ENCODE measurements around the gene NDUFA13.

NDUFA13 gene

DNA sequence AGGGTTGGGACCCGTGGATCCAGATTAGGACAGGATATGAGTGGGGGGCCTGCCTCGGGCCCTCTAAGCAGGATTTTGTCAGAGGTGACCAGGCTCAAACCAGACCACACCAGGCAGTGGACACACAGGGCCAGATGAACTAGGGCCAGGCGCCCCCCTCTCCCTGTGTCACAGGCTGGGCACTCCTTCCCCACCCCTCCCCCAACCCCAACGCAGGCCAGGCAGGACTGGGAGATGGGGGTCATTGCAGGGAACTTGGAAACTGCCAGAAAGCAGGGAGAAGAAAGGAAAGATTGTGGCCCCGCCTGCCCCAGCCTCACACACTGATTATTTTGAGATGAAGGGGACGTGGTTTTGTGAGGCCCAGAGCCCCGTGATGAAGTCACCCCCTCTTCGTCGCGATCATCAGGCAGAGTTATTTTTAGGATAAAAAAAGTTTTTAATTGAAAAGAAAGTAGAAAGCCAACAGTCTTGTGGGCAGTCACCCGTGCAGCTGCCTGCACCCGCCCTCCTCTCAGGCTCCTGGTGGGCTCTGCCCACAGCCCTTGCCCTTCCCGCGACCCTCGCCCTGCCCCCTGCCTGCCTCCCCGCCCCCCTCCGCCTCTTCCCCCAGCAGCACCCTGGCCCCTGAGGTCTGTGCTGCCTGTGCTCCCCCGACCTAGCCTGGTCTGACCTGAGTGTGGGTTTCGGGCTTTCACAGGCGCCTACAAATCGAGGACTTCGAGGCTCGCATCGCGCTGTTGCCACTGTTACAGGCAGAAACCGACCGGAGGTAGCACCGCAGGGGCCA is 10.8 kb downstream of the NDUFA13 start:
- H3K4me1 ChIP-seq (ENCODE audit: control insufficient read depth, insufficient read depth, low read length) = no peaks in the 10 kb centered on the region
- H3K4me3 ChIP-seq (ENCODE audit: low read length) = no peak overlapping the region
- H3K9ac ChIP-seq (ENCODE audit: low read length) = no peak overlapping the region
- no peaks in the 10 kb centered on the region for H3K27me3 ChIP-seq (ENCODE audit: control insufficient read depth, insufficient read depth, low read length)
- no peak overlapping the region for H3K27ac ChIP-seq (ENCODE audit: low read depth, low read length)
- no peaks in the 10 kb centered on the region for H3K36me3 ChIP-seq (ENCODE audit: control insufficient read depth, insufficient read depth, low read length)

DNA sequence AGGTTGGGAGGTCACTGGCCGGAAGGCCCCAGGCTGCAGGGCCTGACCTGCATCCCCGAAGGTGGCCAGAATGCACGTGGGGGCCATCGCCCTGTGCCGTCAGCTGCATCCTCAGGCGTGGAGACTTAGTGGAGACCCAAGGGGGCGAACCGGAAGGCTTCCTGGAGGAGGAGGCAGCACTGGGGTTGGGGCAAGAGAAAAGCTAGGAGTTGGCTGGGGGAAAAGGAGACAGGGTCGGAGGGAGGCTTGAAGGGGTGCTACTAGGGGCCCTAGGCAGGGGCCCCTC is 11.3 kb downstream of the NDUFA13 start:
- H3K27ac ChIP-seq (ENCODE audit: low read depth, low read length) = no peak overlapping the region
- H3K27me3 ChIP-seq (ENCODE audit: control insufficient read depth, insufficient read depth, low read length) = no peaks in the 10 kb centered on the region
- H3K36me3 ChIP-seq (ENCODE audit: control insufficient read depth, insufficient read depth, low read length) = no peaks in the 10 kb centered on the region
- H3K9ac ChIP-seq (ENCODE audit: low read length) = no peak overlapping the region
- H3K4me3 ChIP-seq (ENCODE audit: low read length) = no peak overlapping the region
- no peaks in the 10 kb centered on the region for H3K4me1 ChIP-seq (ENCODE audit: control insufficient read depth, insufficient read depth, low read length)

- H3K36me3 ChIP-seq (ENCODE audit: control insufficient read depth, insufficient read depth, low read length) = no peaks in the 10 kb centered on the region
- no peak overlapping the region for H3K4me3 ChIP-seq (ENCODE audit: low read length)
- no peak overlapping the region for H3K27ac ChIP-seq (ENCODE audit: low read depth, low read length)
- H3K27me3 ChIP-seq (ENCODE audit: control insufficient read depth, insufficient read depth, low read length) = no peaks in the 10 kb centered on the region
- peaks cover 2% of the 10 kb centered on the region for H3K4me1 ChIP-seq (ENCODE audit: control insufficient read depth, insufficient read depth, low read length)
- H3K9ac ChIP-seq (ENCODE audit: low read length) = no peak overlapping the region
These were observed 11.9 kb downstream of the NDUFA13 start for GRCh38 chr19:19527674-19528625.

- Histone ChIP-seq H3K4me1 (ENCODE audit: control insufficient read depth, insufficient read depth, low read length) (peaks cover 2% of the 10 kb centered on the region), H3K27me3 (ENCODE audit: control insufficient read depth, insufficient read depth, low read length) (no peaks in the 10 kb centered on the region), H3K36me3 (ENCODE audit: control insufficient read depth, insufficient read depth, low read length) (no peaks in the 10 kb centered on the region), H3K27ac (ENCODE audit: low read depth, low read length) (no peak within 1 kb of the TSS), H3K4me3 (ENCODE audit: low read length) (no peak within 1 kb of the TSS), H3K9ac (ENCODE audit: low read length) (no peak within 1 kb of the TSS)
These were observed 12.9 kb downstream of the NDUFA13 start, which contains the start of gene YJEFN3 for GRCh38 chr19:19528721-19529490. Gene YJEFN3 (plus strand): TSS chr19:19528911. CDS start chr19:19528933, 22 bp downstream.

GRCh38 chr19:19529783-19530422 is 13.9 kb downstream of the NDUFA13 start:
- H3K9ac ChIP-seq (ENCODE audit: low read length) = no peak overlapping the region
- no peak overlapping the region for H3K27ac ChIP-seq (ENCODE audit: low read depth, low read length)
- peaks cover 2% of the 10 kb centered on the region for H3K4me1 ChIP-seq (ENCODE audit: control insufficient read depth, insufficient read depth, low read length)
- H3K27me3 ChIP-seq (ENCODE audit: control insufficient read depth, insufficient read depth, low read length) = no peaks in the 10 kb centered on the region
- H3K4me3 ChIP-seq (ENCODE audit: low read length) = no peak overlapping the region
- H3K36me3 ChIP-seq (ENCODE audit: control insufficient read depth, insufficient read depth, low read length) = no peaks in the 10 kb centered on the region

- Histone ChIP-seq H3K4me1 (ENCODE audit: control insufficient read depth, insufficient read depth, low read length) (peaks cover 2% of the 10 kb centered on the region), H3K9ac (ENCODE audit: low read length) (no peak overlapping the region), H3K36me3 (ENCODE audit: control insufficient read depth, insufficient read depth, low read length) (no peaks in the 10 kb centered on the region), H3K27me3 (ENCODE audit: control insufficient read depth, insufficient read depth, low read length) (no peaks in the 10 kb centered on the region), H3K27ac (ENCODE audit: low read depth, low read length) (no peak overlapping the region), H3K4me3 (ENCODE audit: low read length) (no peak overlapping the region)
These were observed 14.4 kb downstream of the NDUFA13 start for GRCh38 chr19:19530423-19530804.

DNA sequence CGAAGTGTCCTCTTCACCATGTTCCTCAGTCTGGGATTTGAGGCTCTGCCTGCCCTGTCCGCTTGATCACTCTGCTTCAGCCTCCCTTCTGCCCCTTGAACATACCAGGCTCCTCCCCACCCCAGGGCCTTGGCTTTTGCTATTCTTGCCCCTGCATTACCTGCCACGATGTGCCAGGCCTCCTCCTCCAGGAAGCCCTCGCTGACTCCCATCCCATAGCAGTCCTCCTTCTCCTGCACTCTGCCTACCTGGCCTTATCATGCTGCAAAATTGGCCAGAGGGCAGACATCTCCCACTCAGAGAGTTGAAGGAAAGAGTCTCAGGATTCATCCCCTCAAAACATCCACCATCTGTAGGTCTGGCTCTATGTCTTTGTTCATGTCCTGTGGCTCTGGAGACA is 14.9 kb downstream of the NDUFA13 start:
- no peak overlapping the region for H3K4me3 ChIP-seq (ENCODE audit: low read length)
- H3K9ac ChIP-seq (ENCODE audit: low read length) = no peak overlapping the region
- H3K27me3 ChIP-seq (ENCODE audit: control insufficient read depth, insufficient read depth, low read length) = no peaks in the 10 kb centered on the region
- no peaks in the 10 kb centered on the region for H3K36me3 ChIP-seq (ENCODE audit: control insufficient read depth, insufficient read depth, low read length)
- H3K4me1 ChIP-seq (ENCODE audit: control insufficient read depth, insufficient read depth, low read length) = peaks cover 2% of the 10 kb centered on the region
- no peak overlapping the region for H3K27ac ChIP-seq (ENCODE audit: low read depth, low read length)

GRCh38 chr19:19531951-19532805 is 16.2 kb downstream of the NDUFA13 start:
- H3K27ac ChIP-seq (ENCODE audit: low read depth, low read length) = no peak overlapping the region
- H3K9ac ChIP-seq (ENCODE audit: low read length) = no peak overlapping the region
- peak overlapping the region; percentile 19 for H3K4me3 ChIP-seq (ENCODE audit: low read length)

DNA sequence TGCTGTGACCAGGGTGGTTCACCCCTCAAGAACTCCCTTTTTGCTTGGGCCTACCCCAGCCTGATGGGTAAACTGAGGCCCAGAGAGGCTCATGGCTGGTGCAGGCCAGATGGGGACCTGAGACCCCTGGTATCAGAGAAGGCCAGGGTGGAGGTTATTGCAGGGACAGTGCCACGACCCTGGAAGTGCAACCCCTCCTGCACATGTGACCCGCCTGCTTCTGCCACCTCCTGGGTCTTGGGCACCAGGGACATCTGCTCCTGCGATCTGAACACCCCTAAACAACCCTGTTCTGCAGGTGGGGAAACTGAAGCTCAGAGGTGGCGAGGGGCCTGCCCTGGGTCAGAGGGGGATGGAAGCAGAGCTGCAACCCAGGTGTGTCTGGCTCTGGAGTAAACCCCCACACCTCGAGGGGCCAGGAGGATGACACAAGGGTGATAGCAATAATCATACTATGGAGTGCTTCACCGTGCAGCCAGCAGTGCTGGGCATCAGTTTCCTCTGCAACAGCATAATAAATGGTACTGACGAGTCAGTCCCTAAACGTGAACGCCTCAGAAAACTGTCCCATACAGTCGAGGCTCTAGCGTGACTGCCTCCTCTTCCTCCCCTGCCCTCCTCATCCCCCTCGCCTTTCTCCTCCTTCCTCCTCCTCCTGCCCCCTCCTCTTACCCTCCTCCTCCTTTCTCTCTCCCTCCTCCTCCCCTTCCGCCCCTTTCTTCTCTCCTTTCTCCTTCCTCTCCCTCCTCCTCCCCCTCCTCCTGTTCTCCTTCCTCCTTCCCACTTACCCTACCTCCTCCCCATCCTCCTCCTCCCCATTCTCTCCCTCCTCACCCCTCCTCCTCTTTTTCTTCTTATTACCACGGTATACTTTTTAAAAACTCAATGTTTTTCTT is 17.0 kb downstream of the NDUFA13 start:
- peaks cover 2% of the 10 kb centered on the region for H3K4me1 ChIP-seq (ENCODE audit: control insufficient read depth, insufficient read depth, low read length)
- H3K9ac ChIP-seq (ENCODE audit: low read length) = no peak overlapping the region
- no peak overlapping the region for H3K4me3 ChIP-seq (ENCODE audit: low read length)
- peaks cover 6% of the 10 kb centered on the region for H3K27me3 ChIP-seq (ENCODE audit: control insufficient read depth, insufficient read depth, low read length)
- H3K36me3 ChIP-seq (ENCODE audit: control insufficient read depth, insufficient read depth, low read length) = no peaks in the 10 kb centered on the region
- H3K27ac ChIP-seq (ENCODE audit: low read depth, low read length) = no peak overlapping the region

More at GRCh38 chr19:19531951-19532805, 16.2 kb downstream of the NDUFA13 start:
- Histone ChIP-seq H3K36me3 (ENCODE audit: control insufficient read depth, insufficient read depth, low read length) (no peaks in the 10 kb centered on the region), H3K27me3 (ENCODE audit: control insufficient read depth, insufficient read depth, low read length) (no peaks in the 10 kb centered on the region), H3K4me1 (ENCODE audit: control insufficient read depth, insufficient read depth, low read length) (peaks cover 2% of the 10 kb centered on the region)

DNA sequence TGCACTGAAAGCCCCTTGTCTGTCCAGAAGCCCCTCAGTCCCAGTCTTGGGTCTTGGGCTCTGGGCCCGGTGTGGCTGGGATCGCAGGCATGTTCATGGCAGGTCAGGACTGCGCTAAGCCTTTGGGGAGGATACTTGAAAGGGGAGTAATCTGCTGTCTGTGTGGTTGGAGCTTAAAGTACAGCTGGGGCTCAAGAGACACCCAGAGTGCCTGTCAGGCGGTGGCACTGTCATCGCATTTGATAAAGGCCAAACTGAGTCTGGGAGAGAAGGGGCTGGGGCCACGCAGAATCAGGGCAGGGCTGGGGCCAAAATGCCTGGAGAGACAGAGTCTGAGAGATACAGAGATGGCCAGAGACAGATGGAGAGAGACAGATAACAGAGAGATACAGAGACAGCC is 17.8 kb downstream of the NDUFA13 start:
- no peak overlapping the region for H3K27ac ChIP-seq (ENCODE audit: low read depth, low read length)
- H3K4me3 ChIP-seq (ENCODE audit: low read length) = no peak overlapping the region
- H3K9ac ChIP-seq (ENCODE audit: low read length) = no peak overlapping the region
- H3K4me1 ChIP-seq (ENCODE audit: control insufficient read depth, insufficient read depth, low read length) = peaks cover 2% of the 10 kb centered on the region
- H3K36me3 ChIP-seq (ENCODE audit: control insufficient read depth, insufficient read depth, low read length) = no peaks in the 10 kb centered on the region
- peaks cover 12% of the 10 kb centered on the region for H3K27me3 ChIP-seq (ENCODE audit: control insufficient read depth, insufficient read depth, low read length)
